HG02642 (cell line): ENCODE data around the gene TIMP2.
"Not testable (repeated sequence)": the region's sequence is repeated elsewhere in the genome, so short reads cannot be mapped to it uniquely, and the experiment has no call there.

Experiments
- ATAC-seq: cut with Tn5 transposase; IDR thresholded peaks from one replicate; pipeline ENCODE4 v1.9.1; 2021; ENCODE audit warnings: mild to moderate bottlenecking; ENCODE audit not compliant: unreplicated experiment, poor library complexity

The TIMP2 gene

DNA sequence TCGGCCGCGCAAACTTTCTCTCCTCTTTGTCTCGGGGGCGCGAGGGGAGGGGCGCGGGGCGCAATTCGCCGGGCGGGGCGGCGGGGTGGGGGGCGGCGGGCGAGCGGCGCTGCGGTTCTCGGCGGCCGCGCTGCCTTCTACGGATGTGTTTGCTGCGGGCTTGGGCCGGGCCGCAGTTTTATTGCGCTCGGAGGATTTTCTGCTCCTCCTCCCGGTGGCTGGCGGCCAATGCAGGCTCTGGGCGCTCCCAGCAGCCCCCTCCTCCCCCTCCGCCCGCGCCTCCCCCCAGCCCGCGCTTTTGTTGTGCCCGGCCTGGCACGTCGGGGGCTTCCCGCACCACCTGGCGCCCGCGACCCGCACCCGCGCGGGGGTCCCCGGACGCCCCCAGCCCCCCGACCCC, at the start of gene TIMP2:
Gene TIMP2, minus strand, starts transcription at position 154 of the 400 bp plus-strand sequence. CDS start 299 bp downstream, outside the sequence.
- ATAC-seq: no peak

DNA sequence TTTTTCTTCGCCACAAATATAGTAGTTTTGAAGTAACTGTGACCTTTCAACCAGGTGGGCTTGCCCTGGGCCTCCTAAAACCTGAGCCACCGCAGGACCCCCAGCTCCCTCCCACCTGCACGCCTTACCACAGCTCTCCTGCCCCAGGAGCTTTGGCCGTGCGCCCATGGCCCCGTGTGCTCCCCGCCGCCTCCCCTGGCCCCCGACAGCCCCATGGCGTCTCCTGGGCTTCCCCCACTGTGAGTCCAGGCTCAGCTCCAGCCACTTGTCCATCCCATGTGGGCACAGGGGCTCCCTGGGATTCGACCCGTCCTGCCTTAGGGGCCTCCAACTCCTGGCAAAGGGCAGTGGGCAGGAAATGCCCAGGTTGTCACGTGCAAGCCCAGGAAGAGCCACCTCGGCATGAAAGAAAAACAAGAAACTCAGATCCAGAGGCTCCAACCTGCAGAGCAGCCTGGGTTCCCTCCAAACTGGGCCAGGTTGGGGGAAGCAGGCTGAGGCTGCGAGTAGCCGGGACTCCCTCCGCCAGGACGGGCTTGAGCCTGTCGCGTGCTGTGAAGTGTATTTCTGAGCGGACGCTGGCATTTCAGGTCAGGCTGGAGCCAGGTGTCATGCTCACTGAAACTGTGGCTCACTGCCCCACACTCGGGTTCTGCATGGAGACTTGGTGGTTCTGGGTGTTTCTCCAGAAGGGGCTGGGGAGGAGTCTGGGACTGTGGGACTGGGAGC, 48.8 kb upstream of the TIMP2 start:
- ATAC-seq: no peak

- no peak for ATAC-seq
These were observed 48.0 kb upstream of the TIMP2 start for GRCh38 chr17:78973196-78973595.

- no peak for ATAC-seq
These were observed 47.4 kb upstream of the TIMP2 start for GRCh38 chr17:78972507-78973105.

DNA sequence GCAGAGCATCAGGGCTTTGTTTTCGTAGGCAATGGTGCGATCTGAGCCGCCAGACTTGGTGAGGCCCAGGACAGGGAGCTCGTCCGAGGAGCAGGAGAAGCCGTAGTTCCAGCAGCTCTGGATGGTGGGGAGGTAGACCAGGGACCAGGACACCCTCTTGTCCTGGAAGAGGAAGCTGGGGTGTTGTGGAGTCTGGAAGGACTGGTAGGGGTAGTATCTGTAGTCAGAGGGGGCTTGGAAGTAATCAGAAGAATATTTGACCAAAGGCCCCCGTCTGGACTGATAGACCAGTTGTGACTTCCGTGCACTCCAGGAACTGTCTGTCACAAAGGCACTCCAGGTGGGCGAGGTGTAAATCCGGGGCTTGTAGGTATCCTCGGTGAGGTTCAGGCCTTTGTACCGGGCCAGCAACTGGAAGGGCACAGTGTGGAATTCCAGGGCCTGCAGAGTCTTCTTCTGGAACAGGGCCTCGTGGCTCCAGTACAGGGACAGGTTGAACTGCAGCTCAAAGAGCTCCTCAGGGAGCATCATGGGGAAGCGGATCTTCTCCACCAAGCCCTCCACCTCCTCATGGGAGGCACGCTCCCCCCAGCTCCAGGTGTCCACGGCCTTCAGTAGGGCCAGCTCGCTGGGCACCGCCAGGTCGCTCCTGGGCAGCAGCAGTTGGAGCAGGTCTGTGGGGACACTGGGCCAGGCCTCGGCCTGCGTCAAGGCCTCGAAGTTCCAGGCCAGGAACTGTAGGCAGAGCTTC, 46.7 kb upstream of the TIMP2 start:
- ATAC-seq: no peak

- no peak for ATAC-seq
These were observed 45.9 kb upstream of the TIMP2 start for GRCh38 chr17:78970834-78971755.

DNA sequence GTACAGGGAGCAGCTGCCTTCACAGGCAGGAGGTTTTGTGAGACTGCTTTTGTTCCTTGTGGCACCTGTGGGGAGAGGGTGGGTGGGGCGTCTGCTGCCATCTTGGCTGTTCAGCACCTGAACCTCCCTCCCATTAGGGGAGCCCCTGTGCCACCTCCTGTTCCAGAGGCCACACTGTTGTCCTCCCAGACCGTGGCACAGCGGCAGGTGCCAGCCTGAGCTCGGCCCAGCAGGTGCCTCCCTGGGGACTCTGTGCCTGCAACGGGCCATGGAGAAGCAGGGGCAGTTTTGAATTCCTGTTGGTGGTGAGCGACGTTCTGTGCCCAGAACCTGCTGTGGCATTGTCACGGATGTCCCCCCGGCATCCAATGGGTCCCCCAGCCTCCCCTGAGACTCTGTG, 44.7 kb upstream of the TIMP2 start:
- ATAC-seq: no peak

- ATAC-seq: no peak
These were observed 42.7 kb upstream of the TIMP2 start for GRCh38 chr17:78967782-78968362.

DNA sequence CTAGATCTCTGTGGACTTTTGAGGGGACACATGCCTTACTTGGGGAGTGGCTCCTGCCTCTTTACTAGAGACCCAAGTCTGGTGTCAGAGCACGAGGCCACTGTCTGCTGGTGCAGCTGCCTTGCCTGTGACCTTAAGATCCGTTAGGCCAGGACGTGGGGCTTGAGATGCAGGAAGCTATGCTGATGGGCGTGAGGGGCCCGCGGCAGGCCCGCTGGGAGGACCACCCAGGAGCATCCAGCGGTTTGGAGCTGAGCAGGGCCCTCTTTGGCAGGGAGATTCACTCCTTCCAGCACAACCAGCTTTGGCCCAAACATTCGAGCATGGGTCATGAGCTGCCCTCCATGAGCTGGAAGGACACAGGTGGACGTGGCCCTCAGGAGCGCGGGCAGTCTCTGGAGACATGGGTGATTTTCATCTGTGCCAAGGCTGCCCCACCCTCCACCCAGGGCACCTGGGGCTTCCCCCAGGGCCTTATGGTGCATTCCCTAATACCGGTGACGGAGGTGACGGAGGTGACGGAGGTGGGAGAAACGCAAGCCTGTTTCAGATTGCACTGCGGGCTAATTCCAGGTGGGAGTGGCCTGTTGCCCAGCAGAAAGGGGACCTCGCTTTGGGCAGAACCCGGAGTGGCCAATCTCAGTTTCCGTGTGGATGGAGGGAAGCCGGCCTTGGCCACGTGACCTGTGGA, 41.9 kb upstream of the TIMP2 start:
- ATAC-seq: no peak

- ATAC-seq: no peak
These were observed 41.1 kb upstream of the TIMP2 start for GRCh38 chr17:78966123-78966813.

GRCh38 chr17:78965491-78965924, 40.3 kb upstream of the TIMP2 start:
- no peak for ATAC-seq

GRCh38 chr17:78963378-78963777, 38.2 kb upstream of the TIMP2 start:
- no peak for ATAC-seq

DNA sequence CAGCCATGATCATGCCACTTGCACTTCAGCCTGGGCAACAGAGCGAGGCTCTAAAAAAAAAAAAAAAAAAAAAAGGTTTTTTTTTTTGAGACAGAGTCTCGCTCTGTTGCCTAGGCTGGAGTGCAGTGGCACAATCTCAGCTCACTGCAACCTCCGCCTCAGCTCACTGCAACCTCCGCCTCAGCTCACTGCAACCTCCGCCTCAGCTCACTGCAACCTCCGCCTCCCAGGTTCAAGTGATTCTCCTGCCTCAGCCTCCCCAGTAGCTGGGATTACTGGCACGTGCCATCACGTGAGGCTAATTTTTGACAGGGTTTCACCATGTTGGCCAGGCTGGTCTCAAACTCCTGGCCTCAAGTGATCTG, 37.8 kb upstream of the TIMP2 start:
- ATAC-seq: not testable (repeated sequence)

GRCh38 chr17:78962345-78962983, 37.3 kb upstream of the TIMP2 start:
- no peak for ATAC-seq

- ATAC-seq: no peak
These were observed 36.4 kb upstream of the TIMP2 start for GRCh38 chr17:78961571-78961970.

DNA sequence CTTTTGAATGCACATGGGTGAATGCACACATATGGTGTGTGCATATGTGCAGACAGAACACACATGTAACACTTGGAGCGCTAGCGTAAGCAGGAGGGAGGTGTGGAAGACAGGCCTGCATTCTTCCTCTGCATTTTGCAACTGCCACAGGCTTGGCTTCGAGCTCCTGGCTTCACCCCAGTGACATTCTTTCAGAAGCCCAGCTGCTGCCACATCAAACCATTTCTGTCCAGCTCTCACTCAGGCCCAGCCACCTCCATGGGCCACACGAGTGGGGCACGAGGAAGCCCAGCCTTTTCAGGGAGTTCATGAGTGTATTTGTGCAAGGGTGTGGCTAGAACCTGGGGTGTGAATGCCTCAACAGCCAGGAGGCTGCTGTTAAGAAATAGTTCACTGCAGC, 35.7 kb upstream of the TIMP2 start:
- no peak for ATAC-seq

DNA sequence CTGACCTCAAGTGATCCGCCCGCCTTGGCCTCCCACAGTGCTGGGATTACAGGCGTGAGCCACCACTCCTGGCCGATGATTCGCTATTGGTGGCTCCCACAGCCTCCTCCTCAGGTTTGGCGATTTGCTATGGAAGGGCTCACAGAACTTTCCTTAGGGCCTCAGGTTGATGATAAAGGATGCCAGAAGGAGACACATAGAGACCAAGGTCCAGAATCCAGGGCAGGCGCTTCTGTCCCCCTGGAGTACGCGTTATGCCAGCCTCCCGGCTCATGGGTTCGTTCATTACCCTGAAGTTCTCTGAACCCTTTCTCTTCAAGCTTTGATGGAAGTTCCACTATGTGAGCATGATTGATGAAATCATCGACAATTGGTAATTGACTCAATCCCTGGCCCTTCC, 34.6 kb upstream of the TIMP2 start:
- ATAC-seq: no peak

DNA sequence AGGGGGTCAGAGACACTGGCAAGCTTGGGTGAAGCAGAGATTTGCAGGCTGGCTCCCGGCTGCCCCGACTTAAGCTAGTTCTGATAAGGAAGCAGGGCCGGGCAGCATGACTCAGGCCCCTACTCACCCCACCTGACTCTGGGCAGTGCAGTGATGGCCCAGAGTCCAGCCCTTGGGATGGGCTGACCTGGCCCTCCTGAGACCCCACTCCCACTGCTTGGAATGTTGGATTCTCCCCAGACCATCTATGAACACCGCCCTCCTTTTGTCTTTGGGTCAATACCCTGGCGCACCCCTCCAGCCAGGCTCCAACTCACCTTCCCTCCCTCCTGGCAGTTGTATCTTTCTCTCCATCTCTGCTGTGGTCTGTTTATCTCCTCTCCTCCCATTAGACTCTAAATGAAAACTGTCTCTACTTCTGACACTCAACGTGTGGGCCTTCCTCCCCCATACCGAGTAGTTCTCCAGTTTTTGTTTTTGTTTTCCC, 33.5 kb upstream of the TIMP2 start:
- no peak for ATAC-seq
